Head of caudate nucleus (tissue), 42 donors: ENCODE data around the gene KCNA5.
A peak's percentile ranks its signal among the peaks of the same experiment; 100 is the strongest.

Source experiments
- DNase-seq, 42 donors: peaks; one replicate each; pipeline versions ENCODE4 v3.0.0 to v3.0.0-alpha.2; 2020 to 2021; ENCODE audit warnings: mixed read lengths in 7 of 42
- intact Hi-C: fragments of 100-400 bp; cut with DNase I; formaldehyde crosslinking; loops from one replicate; pipeline ENCODE4 v1.15.0; 2022

The KCNA5 gene

DNA sequence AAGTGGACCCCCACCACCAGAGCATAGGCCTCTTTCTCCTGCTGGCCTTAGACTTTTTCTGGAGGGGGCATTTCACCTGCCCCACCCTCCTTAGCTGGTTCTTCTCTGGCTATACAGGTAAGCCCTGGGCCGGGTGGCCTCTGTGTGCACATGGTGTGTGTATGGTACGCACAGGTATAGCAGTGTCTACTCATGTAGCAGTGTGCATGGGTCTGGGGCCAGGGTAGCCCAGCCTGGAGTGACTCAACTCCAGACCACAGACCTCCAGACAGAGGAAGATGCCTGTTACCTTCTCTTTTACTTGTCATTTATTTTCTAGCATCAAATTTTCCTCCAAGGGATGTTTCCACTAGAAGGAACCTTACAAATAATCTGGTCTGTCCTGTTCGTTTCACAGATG lies 6.9 kb downstream of the KCNA5 start:
- intact Hi-C loops: no loop called here

DNA sequence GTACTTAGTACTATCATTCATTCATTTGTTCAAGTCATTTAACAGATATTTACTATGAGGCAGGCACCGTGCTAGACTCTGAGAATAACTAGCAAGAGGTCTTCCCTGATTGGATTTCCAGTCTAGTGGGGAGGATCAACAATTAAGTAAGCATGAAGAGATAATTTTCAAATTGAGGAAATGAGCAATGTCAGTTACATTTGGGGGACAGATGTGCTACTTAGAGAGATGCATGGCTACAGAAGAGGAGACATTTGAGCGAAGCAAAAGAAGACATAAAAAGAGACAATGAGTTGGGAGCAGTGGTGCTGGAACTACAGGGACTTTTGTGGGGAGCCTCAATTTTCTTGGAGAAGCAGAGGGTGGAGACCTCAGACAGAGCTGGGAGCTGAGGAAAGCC lies 7.7 kb downstream of the KCNA5 start:
- intact Hi-C loops: no loop called here
- DNase-seq: no peak

More for the DNA sequence above, 6.9 kb downstream of the KCNA5 start:
- DNase-seq: no peak

DNA sequence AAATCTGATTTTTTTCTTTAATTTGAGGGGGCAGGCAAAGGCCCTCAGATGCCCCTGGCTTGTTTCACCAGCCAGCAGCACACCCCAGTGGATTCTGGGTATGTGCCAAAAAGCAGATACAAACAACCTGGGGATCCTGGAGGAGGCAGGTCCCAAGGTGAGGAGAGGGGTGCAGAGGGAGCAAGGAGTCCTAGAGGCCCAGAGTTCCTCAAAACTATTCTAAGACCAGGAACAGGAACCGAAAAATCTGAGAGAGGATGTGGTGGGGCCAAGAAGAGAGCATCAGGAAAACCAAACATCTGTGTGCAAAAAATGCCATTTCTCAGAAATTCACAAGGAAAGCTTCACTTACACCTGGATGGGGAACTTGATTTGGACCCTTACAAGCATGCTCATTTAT lies 8.2 kb downstream of the KCNA5 start:
- DNase-seq: no peak
- intact Hi-C loops: no loop called here

DNA sequence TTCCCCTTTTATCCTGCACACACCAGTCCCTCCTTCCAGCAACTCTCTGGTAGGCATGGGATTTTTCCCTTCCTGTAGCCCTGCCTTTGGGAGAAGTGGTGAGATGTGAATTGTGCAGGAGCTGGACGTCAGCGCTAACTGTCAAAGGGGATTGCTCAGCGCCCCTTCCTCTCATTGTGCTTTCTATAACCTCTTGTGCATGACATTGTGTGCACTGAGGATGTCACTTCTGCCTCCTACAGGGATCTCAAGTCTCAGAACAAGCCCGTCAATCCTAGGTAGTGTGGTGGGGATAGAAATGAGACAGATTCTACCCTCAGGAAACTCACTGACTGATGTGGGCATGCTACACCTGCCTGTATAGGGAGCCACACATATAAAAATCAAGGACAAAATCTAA lies 8.7 kb downstream of the KCNA5 start:
- intact Hi-C loops: no loop called here

DNA sequence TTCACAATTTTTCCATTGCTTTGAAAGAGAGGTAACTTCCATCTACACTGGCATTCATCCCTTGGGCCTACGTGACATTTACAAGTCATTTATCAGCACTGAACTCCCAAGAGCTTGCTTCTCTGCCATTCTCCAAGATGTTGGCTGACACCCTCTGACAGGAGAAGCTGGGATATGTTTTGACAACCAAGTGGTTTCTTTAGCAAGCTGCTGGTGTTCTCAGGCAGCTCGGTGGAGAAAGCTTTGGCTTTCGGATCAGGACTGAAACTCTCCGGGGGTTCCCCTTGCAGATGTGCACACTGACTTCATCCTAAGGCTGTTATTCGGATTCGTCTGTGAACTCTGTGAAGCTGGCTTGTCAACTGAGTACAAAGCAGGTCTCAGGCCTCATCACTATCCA lies 15.7 kb downstream of the KCNA5 start:
- intact Hi-C loops: no loop called here
- peak in 12 of 42 donors; percentile 16 to 76 (median 44) for DNase-seq

More for the DNA sequence above, 8.7 kb downstream of the KCNA5 start:
- no peak for DNase-seq

GRCh38 chr12:5060958-5061357 lies 17.3 kb downstream of the KCNA5 start:
- intact Hi-C loops: no loop called here
- no peak for DNase-seq

DNA sequence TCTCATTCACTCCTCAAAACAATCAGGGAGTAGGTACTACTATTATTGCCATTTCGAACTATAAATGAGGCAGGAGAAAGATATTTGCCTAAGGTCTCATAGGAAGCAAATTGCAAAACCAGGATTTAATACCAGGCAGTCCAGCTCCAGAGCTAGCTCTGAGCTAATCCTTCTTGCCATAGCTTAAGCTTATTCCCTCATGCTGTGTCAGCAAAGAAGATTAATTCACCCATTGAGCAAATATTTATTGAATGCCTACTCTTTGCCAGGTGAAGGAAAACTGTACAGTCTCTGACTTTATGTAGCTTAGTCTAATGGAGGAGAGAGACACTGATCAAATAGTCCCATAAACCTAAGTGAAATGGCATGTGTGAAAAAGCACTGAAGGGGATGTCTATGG lies 19.5 kb downstream of the KCNA5 start:
- intact Hi-C loops: no loop called here
- no peak for DNase-seq

GRCh38 chr12:5064913-5065490 lies 21.3 kb downstream of the KCNA5 start:
- DNase-seq: no peak
- intact Hi-C loops: no loop called here

DNA sequence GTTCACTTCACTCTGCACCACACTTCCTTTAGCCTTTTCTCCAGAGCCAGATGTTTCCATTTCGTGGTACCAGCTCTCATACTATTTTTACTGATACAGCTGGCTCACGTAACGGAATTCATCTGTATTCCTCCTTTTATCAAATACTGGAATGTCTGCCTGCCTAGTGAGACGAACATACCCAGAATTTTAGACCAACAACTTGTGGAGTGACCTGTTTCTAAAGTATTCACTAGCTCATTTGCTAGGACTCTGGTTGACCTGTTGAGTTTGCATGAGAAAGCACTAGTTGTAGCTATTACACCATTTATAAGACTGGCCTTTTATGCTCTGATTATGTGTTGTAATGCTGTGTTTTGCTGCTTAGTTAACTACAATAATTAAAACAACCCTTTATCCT lies 22.6 kb downstream of the KCNA5 start:
- intact Hi-C loops: no loop called here
- no peak for DNase-seq

DNA sequence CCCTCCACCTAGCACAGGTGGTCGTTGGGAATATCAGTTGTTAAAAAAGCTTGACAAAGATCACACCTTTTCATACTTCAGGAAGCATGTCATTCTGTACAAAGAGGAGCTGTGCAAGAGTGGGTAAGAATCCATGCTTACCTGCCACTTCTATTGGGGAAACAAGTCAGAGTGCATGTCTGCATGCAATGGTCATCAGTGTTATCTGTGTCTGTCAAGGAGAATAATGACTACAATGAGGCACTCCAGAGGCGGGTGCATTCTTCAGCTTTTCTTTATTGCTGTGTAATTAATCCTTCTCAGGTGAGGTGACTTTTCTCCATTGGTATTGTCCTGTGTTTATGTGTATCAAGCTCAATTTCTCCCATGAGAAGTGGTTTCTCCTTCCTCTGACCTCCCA lies 24.4 kb downstream of the KCNA5 start:
- intact Hi-C loops: no loop called here
- no peak for DNase-seq

DNA sequence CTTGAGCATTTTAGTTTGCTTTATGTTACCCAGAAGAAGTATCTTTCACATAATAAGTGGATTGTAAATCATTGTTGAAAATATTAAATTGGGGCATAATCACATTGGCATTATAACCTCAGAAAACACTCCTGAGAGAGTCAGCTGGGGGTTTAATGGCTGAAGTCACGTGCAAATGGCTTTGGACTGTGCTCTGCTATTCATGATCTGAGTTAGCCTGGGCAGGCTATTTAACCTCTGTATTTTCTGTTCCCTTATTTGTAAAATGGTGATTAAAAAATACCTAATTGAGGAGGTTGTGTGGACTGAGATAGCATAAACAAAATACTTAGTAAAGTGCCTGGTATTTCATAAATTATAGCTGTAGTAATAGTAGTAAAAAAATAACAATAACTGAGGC lies 24.9 kb downstream of the KCNA5 start:
- intact Hi-C loops: no loop called here
- no peak for DNase-seq

- DNase-seq: no peak
- intact Hi-C loops: no loop called here
Observed at GRCh38 chr12:5070090-5070489, 26.4 kb downstream of the KCNA5 start.

DNA sequence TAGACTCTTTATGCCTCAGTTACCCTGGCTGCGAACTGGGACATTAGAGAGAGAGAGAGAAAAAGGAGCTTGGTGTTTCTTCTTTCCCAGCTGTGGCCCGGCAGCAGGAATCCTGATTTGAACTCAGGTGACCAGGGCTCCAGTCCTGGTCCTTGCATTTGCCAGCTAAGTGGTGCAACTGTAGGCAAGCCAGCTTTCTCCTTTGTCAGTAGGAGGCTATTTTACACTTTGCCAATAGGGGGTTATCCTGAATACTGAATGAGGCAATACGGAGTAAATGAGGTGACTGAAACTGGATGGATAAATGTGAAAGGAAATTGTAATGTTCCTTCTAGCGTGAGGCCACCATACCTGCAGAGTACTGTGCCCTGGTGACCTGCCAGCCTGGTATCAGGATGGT lies 27.8 kb downstream of the KCNA5 start:
- DNase-seq: no peak
- intact Hi-C loops: no loop called here

GRCh38 chr12:5072311-5072710 lies 28.6 kb downstream of the KCNA5 start:
- peak in 2 of 42 donors; percentile 19 to 20 for DNase-seq
- intact Hi-C loops: no loop called here

- intact Hi-C loops: no loop called here
- no peak for DNase-seq
Observed at GRCh38 chr12:5073054-5073453, 29.4 kb downstream of the KCNA5 start.

- DNase-seq: no peak
- intact Hi-C loops: no loop called here
Observed at GRCh38 chr12:5073853-5074252, 30.2 kb downstream of the KCNA5 start.

DNA sequence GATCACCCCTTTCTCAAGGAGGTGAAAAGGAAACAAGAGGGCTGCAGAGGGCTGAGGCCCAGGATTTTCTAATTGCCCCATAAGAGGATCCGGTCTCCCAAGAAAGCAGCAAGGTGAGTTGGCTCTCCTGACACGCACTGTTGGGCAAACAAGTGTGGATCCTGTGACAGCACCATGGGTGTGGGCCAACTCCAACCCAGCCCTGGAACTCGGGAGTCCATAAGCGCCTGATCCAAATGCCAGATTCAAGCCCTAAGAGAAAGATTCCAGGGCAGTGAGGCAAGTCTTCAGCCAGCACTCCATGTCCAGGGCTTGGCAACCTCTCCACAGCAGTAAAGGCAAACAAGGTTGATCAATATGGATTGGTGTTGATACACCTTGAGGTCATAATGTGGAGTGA lies 33.1 kb downstream of the KCNA5 start:
- intact Hi-C loops: no loop called here

DNA sequence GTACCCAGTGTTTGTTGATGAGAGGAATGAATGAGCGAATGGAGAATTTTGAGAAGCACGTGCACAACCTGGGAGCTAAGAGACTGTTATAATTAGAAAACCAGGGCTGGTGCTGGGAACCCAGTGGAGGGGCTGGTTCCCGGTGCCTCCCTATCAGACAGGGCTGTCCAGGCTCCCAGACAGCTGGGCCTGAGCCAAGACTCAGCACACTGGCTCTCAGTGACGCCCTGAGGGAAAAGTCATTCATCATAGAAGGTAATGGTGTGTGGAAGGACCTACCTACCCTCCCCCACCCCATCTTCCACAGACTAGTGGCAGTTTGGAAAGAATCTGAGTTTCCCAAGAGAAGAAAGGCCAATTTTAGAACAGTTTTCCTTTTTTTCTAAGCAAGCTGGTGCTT lies 34.7 kb downstream of the KCNA5 start:
- no peak for DNase-seq
- intact Hi-C loops: no loop called here

More for the DNA sequence above, 33.1 kb downstream of the KCNA5 start:
- no peak for DNase-seq

DNA sequence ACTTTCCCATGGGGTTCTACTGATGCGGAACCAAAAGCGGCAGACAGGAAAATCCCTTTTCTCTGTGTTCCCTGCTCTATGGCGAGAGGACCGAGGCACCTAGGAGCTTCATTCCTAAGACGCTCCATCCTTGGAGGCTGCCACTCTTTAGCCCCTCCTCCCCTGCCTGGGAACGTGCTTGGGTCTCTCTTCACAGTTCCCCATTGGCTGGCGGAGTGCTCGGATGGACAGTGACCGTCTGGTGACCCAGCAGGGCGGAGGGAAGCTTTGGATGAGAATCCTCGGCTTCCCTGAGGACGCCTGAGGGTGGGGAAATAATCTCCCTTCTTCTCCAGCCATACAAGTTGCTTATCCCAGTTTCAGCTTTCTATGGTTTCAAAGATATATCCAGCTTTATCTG lies 37.3 kb downstream of the KCNA5 start:
- no peak for DNase-seq
- intact Hi-C loops: loop anchor here (5.0 kb wide), 1 partner anchor 59 kb away; no protein-coding TSS in a partner anchor

- intact Hi-C loops: loop anchor here (5.0 kb wide), 1 partner anchor 62 kb away; no protein-coding TSS in a partner anchor
- DNase-seq: peak in 31 of 42 donors; percentile 20 to 86 (median 59)
Observed at GRCh38 chr12:5083955-5084849, 40.5 kb downstream of the KCNA5 start.

DNA sequence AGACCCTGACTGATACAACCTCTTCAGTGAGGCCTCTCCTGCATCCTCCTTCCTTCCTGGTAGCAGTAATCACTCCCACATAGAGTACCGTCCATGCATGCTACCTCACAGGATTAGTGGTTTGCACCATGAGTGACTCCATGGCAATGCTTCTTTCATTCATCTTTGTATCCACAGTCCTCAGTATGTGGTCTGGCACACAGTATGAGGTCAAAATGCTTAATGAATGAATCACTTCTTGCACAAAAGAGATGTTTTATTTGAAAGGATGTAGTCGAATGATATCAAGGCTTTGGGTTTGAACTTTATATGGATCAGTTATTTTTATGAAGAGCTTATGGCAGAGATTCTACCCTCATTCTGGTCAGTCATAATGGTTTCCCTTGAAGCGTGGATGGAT lies 42.2 kb downstream of the KCNA5 start:
- intact Hi-C loops: loop anchor here (5.0 kb wide), 1 partner anchor 229 kb away; no protein-coding TSS in a partner anchor
- no peak for DNase-seq
